ENCODE measurements around the gene ANO3.

- TF ChIP-seq CTCF (IDR thresholded peaks at IDR 0.05) = no peak
- no peak for TF ChIP-seq POLR2A (IDR thresholded peaks at IDR 0.05)
These were observed 240.1 kb downstream of the ANO3 start, which contains the start of gene MUC15 for GRCh38 chr11:26571861-26572654.
